WERI-Rb-1 (cell line): ENCODE measurements around the gene CTDP1.

Experiments used
- DNase-seq: peaks from one replicate; pipeline ENCODE4 v3.0.0-alpha.2; 2020
- H3K27ac ChIP-seq: fragments of 250-450 bp; sonication (Bioruptor Pico); 2 replicates; pipeline ENCODE4 v1.5.1; 2020; ENCODE audit warnings: mild to moderate bottlenecking, moderate library complexity
- H3K27me3 ChIP-seq: fragments of 250-450 bp; sonication (Bioruptor Pico); 2 replicates; pipeline ENCODE4 v1.5.1; 2021; ENCODE audit warnings: mild to moderate bottlenecking, low read depth, moderate library complexity; ENCODE audit not compliant: insufficient read depth, severe bottlenecking
- H3K36me3 ChIP-seq: fragments of 250-450 bp; sonication (Bioruptor Pico); 2 replicates; pipeline ENCODE4 v1.5.1; 2020; ENCODE audit warnings: mild to moderate bottlenecking, moderate library complexity
- H3K4me3 ChIP-seq: 2 replicates; pipeline ENCODE4 v1.5.1; 2011; ENCODE audit warnings: low read depth, mild to moderate bottlenecking, control low read depth, low read length
- H3K9me3 ChIP-seq: fragments of 250-450 bp; sonication (Bioruptor Pico); 2 replicates; pipeline ENCODE4 v1.5.1; 2021; ENCODE audit warnings: mild to moderate bottlenecking, moderate library complexity; ENCODE audit not compliant: severe bottlenecking
- CTCF ChIP-seq: IDR thresholded peaks from 2 replicates; pipeline ENCODE4 v1.5.1; 2011; ENCODE audit warnings: low read depth, mild to moderate bottlenecking, control low read depth, inconsistent platforms, low read length

The CTDP1 gene

GRCh38 chr18:79664525-79665125, 15.0 kb upstream of the CTDP1 start:
- Histone ChIP-seq H3K36me3 (no peaks in the 10 kb centered on the region), H3K9me3 (no peaks in the 10 kb centered on the region), H3K4me3 (no peak overlapping the region), H3K27ac (no peak overlapping the region), H3K27me3 (no peaks in the 10 kb centered on the region)
- no peak for DNase-seq
- TF ChIP-seq CTCF, result no peak

- no peaks in the 10 kb centered on the region for H3K36me3 ChIP-seq
- H3K27ac ChIP-seq, result no peak overlapping the region
- DNase-seq, result no peak
- H3K9me3 ChIP-seq, result no peaks in the 10 kb centered on the region
- no peak overlapping the region for H3K4me3 ChIP-seq
- no peak for TF ChIP-seq CTCF
- no peaks in the 10 kb centered on the region for H3K27me3 ChIP-seq
Measured at GRCh38 chr18:79668203-79668602, 11.4 kb upstream of the CTDP1 start.

GRCh38 chr18:79672490-79673276, 6.9 kb upstream of the CTDP1 start:
- no peak for TF ChIP-seq CTCF
- DNase-seq, result no peak
- H3K9me3 ChIP-seq, result no peaks in the 10 kb centered on the region
- H3K27ac ChIP-seq, result no peak overlapping the region
- H3K27me3 ChIP-seq, result no peaks in the 10 kb centered on the region
- no peak overlapping the region for H3K4me3 ChIP-seq
- H3K36me3 ChIP-seq, result peaks cover 3% of the 10 kb centered on the region

GRCh38 chr18:79677221-79677620, 2.4 kb upstream of the CTDP1 start:
- H3K4me3 ChIP-seq, result no peak overlapping the region

GRCh38 chr18:79677840-79678239, 1.8 kb upstream of the CTDP1 start:
- TF ChIP-seq CTCF, result no peak
- Histone ChIP-seq H3K4me3 (peak overlapping the region; percentile 89), H3K36me3 (peaks cover 9% of the 10 kb centered on the region), H3K27me3 (no peaks in the 10 kb centered on the region), H3K9me3 (no peaks in the 10 kb centered on the region), H3K27ac (peak overlapping the region; percentile 98)
- DNase-seq, result no peak

More at GRCh38 chr18:79677221-79677620, 2.4 kb upstream of the CTDP1 start:
- no peak overlapping the region; the same call in 1 of the 2 replicates for H3K27ac ChIP-seq
- 0 out of 2 replicates have a peak, but pooled peaks have one; percentile 1 for TF ChIP-seq CTCF
- H3K27me3 ChIP-seq, result no peaks in the 10 kb centered on the region
- H3K9me3 ChIP-seq, result no peaks in the 10 kb centered on the region
- no peak for DNase-seq
- H3K36me3 ChIP-seq, result peaks cover 4% of the 10 kb centered on the region
